ENCODE data around the gene RTP3. TPM values are rescaled to one million over a fixed set of nuclear protein-coding genes. Genes with fewer than 3 reads are reported as not detected.

Gene RTP3
- not detected for total RNA-seq
- polyA plus RNA-seq = not detected
- long read RNA-seq, donor 1 = 0 reads
- long read RNA-seq, donor 2 = 0 reads
- long read RNA-seq, donor 3 = 0 reads

DNA sequence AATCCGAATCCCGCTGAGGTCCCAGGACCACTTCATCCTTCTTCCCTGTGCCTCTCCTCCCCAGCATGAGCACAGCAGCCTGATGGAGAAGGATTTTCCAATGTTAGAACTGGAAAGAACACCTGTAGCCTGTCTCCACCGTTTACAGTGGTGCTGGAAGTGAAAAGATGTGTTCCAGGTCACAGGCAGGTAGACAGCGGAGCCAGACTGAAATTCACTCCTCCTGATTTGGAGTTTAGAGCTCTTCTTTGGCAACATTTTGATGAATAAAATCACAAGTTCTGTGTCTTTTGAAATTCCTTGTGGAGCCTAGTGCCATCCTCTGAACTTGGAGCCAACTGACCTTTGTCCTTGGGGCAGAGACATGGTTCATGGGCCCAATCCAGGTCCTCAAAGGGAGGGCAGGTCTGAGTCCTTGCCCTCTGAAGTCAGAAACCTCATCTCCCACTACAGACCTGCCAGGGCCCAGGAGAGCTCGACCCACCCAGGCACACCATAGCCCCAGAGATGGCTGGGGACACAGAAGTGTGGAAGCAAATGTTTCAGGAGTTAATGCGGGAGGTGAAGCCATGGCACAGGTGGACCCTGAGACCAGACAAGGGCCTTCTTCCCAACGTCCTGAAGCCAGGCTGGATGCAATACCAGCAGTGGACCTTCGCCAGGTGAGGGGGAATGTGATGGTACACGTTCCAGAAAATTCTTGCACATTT is at the start of gene RTP3:
Gene RTP3, plus strand, starts transcription at position 421 of the 710 bp plus-strand sequence. Its CDS starts 87 bp downstream, at position 508.
- no peaks in the 10 kb centered on the region for H3K27me3 ChIP-seq
- intact Hi-C loops (cut with DNase I) = loop anchor here in 1 of 10 donors (5.0 kb wide), 1 partner anchor 55 kb away; no protein-coding TSS in a partner anchor
- ATAC-seq = peak in 1 of 8 donors; percentile 20
- H3K4me3 ChIP-seq = no peak within 1 kb of the TSS
- DNase-seq = no peak
- no peak within 1 kb of the TSS for H3K27ac ChIP-seq
- no peaks in the 10 kb centered on the region for H3K9me3 ChIP-seq
- H3K4me1 ChIP-seq = peaks cover 0 to 35% (median 11%) of the 10 kb centered on the region in 9 donors
- H3K36me3 ChIP-seq = no peaks in the 10 kb centered on the region
- WGBS, 2 donors = 80% methylated on average over 9 of the region's 9 CpGs
- TF ChIP-seq, protein P1, sequence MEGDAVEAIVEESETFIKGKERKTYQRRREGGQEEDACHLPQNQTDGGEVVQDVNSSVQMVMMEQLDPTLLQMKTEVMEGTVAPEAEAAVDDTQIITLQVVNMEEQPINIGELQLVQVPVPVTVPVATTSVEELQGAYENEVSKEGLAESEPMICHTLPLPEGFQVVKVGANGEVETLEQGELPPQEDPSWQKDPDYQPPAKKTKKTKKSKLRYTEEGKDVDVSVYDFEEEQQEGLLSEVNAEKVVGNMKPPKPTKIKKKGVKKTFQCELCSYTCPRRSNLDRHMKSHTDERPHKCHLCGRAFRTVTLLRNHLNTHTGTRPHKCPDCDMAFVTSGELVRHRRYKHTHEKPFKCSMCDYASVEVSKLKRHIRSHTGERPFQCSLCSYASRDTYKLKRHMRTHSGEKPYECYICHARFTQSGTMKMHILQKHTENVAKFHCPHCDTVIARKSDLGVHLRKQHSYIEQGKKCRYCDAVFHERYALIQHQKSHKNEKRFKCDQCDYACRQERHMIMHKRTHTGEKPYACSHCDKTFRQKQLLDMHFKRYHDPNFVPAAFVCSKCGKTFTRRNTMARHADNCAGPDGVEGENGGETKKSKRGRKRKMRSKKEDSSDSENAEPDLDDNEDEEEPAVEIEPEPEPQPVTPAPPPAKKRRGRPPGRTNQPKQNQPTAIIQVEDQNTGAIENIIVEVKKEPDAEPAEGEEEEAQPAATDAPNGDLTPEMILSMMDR (IDR thresholded peaks at IDR 0.05) = no peak

DNA sequence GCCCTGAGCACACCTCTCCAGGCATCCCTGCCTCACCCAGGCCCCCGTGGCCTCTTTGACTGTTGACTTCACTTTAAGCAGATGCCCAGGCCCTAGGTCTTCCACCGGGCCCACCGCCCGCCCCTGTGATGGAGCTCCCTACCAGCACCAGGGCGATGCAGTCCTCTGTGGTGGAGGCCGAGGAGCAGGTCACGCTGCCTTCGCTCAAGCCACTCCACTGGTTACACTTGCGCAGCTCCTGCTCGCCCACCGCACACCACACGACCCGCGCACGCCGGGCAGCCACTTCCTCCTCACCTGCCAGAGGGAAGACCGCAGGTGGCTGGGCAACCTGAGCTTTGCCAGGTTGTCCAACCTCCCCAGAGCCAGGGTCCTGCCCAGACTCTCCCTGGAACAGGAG is 49.1 kb upstream of the RTP3 start:
- Histone ChIP-seq H3K27ac (no peak overlapping the region), H3K9me3 (no peaks in the 10 kb centered on the region), H3K36me3 (peaks cover 0 to 72% (median 0%) of the 10 kb centered on the region in 9 donors), H3K4me1 (peaks cover 0 to 8% (median 3%) of the 10 kb centered on the region in 9 donors), H3K27me3 (peaks cover 0 to 8% (median 0%) of the 10 kb centered on the region in 7 donors), H3K4me3 (no peak overlapping the region)
- intact Hi-C loops (cut with DNase I) = loop anchor here in 1 of 10 donors (10.0 kb wide), 1 partner anchor 174 kb away; no protein-coding TSS in a partner anchor
- TF ChIP-seq, protein P1 (IDR thresholded peaks at IDR 0.05) = no peak
- no peak for DNase-seq
- WGBS, 2 donors = 92 to 96% methylated on average over 17 of the region's 17 CpGs
- ATAC-seq = no peak

DNA sequence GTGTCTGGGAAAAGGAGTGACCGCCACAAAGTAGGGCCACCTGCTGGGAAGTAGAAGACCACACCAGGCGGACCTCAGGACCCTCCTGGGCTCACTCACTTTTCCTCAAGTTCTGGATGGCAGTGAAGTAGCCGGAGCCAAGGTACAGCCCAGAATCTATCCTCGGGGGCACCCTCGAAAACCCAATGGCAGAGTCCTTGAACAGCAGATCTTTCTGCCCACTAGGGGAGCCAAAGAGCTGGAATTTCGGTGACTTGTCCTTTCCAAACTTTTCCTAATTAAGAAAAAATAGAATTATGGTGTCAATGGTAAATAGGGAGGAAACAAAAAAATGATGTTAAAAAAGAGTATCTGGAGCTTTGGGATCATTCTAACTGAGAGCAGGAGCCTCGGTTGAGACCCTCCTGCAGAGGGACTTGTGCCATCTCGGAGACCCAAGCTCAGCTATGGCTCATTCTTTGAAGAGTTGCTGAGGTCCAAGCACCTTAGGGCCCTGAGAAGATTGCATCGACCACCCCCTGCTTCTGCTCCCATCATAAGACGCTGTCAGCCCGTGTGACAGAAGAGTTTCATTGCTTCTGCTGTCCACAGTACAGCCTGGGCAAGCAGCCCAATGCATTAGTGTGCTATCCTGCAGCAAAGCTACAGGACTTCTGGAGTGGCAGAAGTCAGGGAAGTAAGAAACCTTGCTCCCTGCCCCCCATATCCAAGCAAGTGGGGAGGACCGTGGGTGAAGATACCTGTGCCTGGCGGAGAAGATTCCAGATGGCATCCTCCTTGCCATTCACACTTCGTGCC is 47.8 kb upstream of the RTP3 start:
- H3K27me3 ChIP-seq = peaks cover 0 to 8% (median 0%) of the 10 kb centered on the region in 7 donors
- ATAC-seq = peak in 5 of 8 donors; percentile 25 to 52 (median 42)
- H3K36me3 ChIP-seq = peaks cover 0 to 70% (median 0%) of the 10 kb centered on the region in 9 donors
- H3K9me3 ChIP-seq = no peaks in the 10 kb centered on the region
- TF ChIP-seq, protein P1 (IDR thresholded peaks at IDR 0.05) = peak; percentile 12 to 70 (median 57)
- intact Hi-C loops (cut with DNase I) = loop anchor here in 1 of 10 donors (10.0 kb wide), 1 partner anchor 175 kb away; no protein-coding TSS in a partner anchor
- H3K4me3 ChIP-seq = no peak overlapping the region
- no peak overlapping the region for H3K27ac ChIP-seq
- DNase-seq = no peak
- WGBS, 2 donors = 64 to 68% methylated on average over 14 of the region's 14 CpGs
- peaks cover 0 to 8% (median 3%) of the 10 kb centered on the region in 9 donors for H3K4me1 ChIP-seq

Data from heart right ventricle (tissue), 16 donors.